ENCODE results near the gene GAD1.

DNA sequence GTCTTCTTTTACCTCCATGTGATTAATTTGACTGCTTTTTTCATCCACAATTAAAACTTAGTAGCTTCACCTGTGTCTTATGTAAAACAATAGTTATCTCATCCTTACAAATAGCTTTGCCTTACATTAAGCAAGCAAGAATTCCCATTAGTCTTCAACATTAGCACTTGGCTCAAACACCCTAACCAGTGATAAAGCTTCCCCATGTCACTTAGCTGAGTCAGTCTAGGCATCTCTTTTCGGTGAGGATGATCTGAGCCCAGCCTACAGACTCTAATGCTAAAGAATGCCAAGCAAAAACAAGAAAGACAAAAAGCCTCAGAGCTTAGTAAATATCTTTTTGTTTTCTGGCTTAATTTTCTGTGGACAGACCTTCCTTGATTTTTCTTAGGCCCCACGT is 26.1 kb downstream of the GAD1 start:
- TF ChIP-seq YY1 (IDR thresholded peaks at IDR 0.05; ENCODE audit: low read depth, low read length): no peak
- TF ChIP-seq POU5F1 (IDR thresholded peaks at IDR 0.05; ENCODE audit: low read depth, low read length): no peak
